Measurements from ENCODE around the gene SYMPK. TPM values are rescaled to one million over a fixed set of nuclear protein-coding genes. Genes with fewer than 3 reads are reported as not detected.

The SYMPK gene
- total and polyA plus RNA-seq, 2 experiments from 2014 or later = 33.4 to 41.6 TPM

GRCh38 chr19:45794627-45795026, 68.3 kb downstream of the SYMPK start:
- Histone ChIP-seq H3K36me3 (replicated peaks; ENCODE audit: insufficient read depth, low read depth) (no peaks in the 10 kb centered on the region), H3K9me3 (ENCODE audit: low read depth) (no peaks in the 10 kb centered on the region), H3K4me2 (no peak overlapping the region), H3K9me2 (replicated peaks; ENCODE audit: insufficient read depth) (no peaks in the 10 kb centered on the region), H2AFZ (no peak overlapping the region), H3K79me2 (peaks cover 26% of the 10 kb centered on the region), H3K27ac (no peak overlapping the region), H3K27me3 (no peaks in the 10 kb centered on the region), H3K4me1 (ENCODE audit: insufficient read depth) (no peaks in the 10 kb centered on the region), H4K20me1 (ENCODE audit: insufficient read depth, poor library complexity, severe bottlenecking) (peaks cover 5% of the 10 kb centered on the region), H3K4me3 (no peak overlapping the region)
- TF ChIP-seq EZH2phosphoT487 (IDR thresholded peaks at IDR 0.05; ENCODE audit: low read depth, severe bottlenecking, unreplicated experiment) (no peak), EZH2 (IDR thresholded peaks at IDR 0.05; ENCODE audit: borderline replicate concordance) (no peak)
- TF ChIP-seq, protein P1, sequence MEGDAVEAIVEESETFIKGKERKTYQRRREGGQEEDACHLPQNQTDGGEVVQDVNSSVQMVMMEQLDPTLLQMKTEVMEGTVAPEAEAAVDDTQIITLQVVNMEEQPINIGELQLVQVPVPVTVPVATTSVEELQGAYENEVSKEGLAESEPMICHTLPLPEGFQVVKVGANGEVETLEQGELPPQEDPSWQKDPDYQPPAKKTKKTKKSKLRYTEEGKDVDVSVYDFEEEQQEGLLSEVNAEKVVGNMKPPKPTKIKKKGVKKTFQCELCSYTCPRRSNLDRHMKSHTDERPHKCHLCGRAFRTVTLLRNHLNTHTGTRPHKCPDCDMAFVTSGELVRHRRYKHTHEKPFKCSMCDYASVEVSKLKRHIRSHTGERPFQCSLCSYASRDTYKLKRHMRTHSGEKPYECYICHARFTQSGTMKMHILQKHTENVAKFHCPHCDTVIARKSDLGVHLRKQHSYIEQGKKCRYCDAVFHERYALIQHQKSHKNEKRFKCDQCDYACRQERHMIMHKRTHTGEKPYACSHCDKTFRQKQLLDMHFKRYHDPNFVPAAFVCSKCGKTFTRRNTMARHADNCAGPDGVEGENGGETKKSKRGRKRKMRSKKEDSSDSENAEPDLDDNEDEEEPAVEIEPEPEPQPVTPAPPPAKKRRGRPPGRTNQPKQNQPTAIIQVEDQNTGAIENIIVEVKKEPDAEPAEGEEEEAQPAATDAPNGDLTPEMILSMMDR (IDR thresholded peaks at IDR 0.05; ENCODE audit: poor library complexity) = no peak
- DNase-seq (ENCODE audit: low spot score) = no peak
- 84% methylated on average over 2 of the region's 2 CpGs for WGBS (ENCODE audit: low lambda C conversion rate, missing lambda C conversion rate)

GRCh38 chr19:45793876-45794275, 69.1 kb downstream of the SYMPK start:
- TF ChIP-seq, protein P1 (IDR thresholded peaks at IDR 0.05; ENCODE audit: poor library complexity) = no peak
- TF ChIP-seq EZH2 (IDR thresholded peaks at IDR 0.05; ENCODE audit: borderline replicate concordance) (no peak), EZH2phosphoT487 (IDR thresholded peaks at IDR 0.05; ENCODE audit: low read depth, severe bottlenecking, unreplicated experiment) (no peak)
- no peak overlapping the region for H3K4me3 ChIP-seq
- H4K20me1 ChIP-seq (ENCODE audit: insufficient read depth, poor library complexity, severe bottlenecking) = peaks cover 5% of the 10 kb centered on the region
- H3K4me2 ChIP-seq = no peak overlapping the region
- no peak overlapping the region for H2AFZ ChIP-seq
- H3K9me3 ChIP-seq (ENCODE audit: low read depth) = no peaks in the 10 kb centered on the region
- WGBS (ENCODE audit: low lambda C conversion rate, missing lambda C conversion rate) = 70% methylated on average over 6 of the region's 6 CpGs
- no peaks in the 10 kb centered on the region for H3K36me3 ChIP-seq (replicated peaks; ENCODE audit: insufficient read depth, low read depth)
- H3K9me2 ChIP-seq (replicated peaks; ENCODE audit: insufficient read depth) = no peaks in the 10 kb centered on the region
- peaks cover 34% of the 10 kb centered on the region for H3K79me2 ChIP-seq
- no peak for DNase-seq (ENCODE audit: low spot score)
- no peaks in the 10 kb centered on the region for H3K4me1 ChIP-seq (ENCODE audit: insufficient read depth)
- no peak overlapping the region for H3K27ac ChIP-seq
- no peaks in the 10 kb centered on the region for H3K27me3 ChIP-seq

GRCh38 chr19:45793178-45793564, 69.8 kb downstream of the SYMPK start:
- Histone ChIP-seq H3K27me3 (no peaks in the 10 kb centered on the region), H3K4me2 (no peak overlapping the region), H2AFZ (no peak overlapping the region), H3K36me3 (replicated peaks; ENCODE audit: insufficient read depth, low read depth) (no peaks in the 10 kb centered on the region), H3K4me3 (no peak overlapping the region), H3K27ac (no peak overlapping the region), H3K79me2 (peaks cover 35% of the 10 kb centered on the region), H3K4me1 (ENCODE audit: insufficient read depth) (no peaks in the 10 kb centered on the region), H3K9me2 (replicated peaks; ENCODE audit: insufficient read depth) (no peaks in the 10 kb centered on the region), H4K20me1 (ENCODE audit: insufficient read depth, poor library complexity, severe bottlenecking) (peaks cover 5% of the 10 kb centered on the region), H3K9me3 (ENCODE audit: low read depth) (no peaks in the 10 kb centered on the region)
- TF ChIP-seq EZH2 (IDR thresholded peaks at IDR 0.05; ENCODE audit: borderline replicate concordance) = no peak
- TF ChIP-seq, protein P1 (IDR thresholded peaks at IDR 0.05; ENCODE audit: poor library complexity) = no peak
- TF ChIP-seq EZH2phosphoT487 (IDR thresholded peaks at IDR 0.05; ENCODE audit: low read depth, severe bottlenecking, unreplicated experiment) = no peak
- WGBS (ENCODE audit: low lambda C conversion rate, missing lambda C conversion rate) = 43% methylated on average over 3 of the region's 3 CpGs
- DNase-seq (ENCODE audit: low spot score) = no peak

Data from hepatocyte (in vitro differentiated cells).